H9 (cell line): ENCODE measurements around the gene HOXD13. TPM values are rescaled to one million over a fixed set of nuclear protein-coding genes. Genes with fewer than 3 reads are reported as not detected.

ENCODE experiments used
- DNase-seq: peaks from one replicate; pipeline ENCODE4 v3.0.0-alpha.2; 2017
- H2AFZ ChIP-seq: one replicate; pipeline ENCODE4 v1.6.1; 2013; ENCODE audit warnings: mild to moderate bottlenecking, low read length, control low read depth, moderate library complexity
- H2AK5ac ChIP-seq: 2 replicates; pipeline ENCODE4 v1.6.1; 2013; ENCODE audit warnings: low read length, control low read depth, mixed read lengths; ENCODE audit not compliant: insufficient read length
- H2BK120ac ChIP-seq: one replicate; pipeline ENCODE4 v1.6.1; 2013; ENCODE audit warnings: low read depth, mild to moderate bottlenecking, low read length, control low read depth, inconsistent platforms; ENCODE audit not compliant: poor library complexity, severe bottlenecking
- H2BK12ac ChIP-seq: 2 replicates; pipeline ENCODE4 v1.6.1; 2013; ENCODE audit warnings: low read length, control low read depth, mixed read lengths, low read depth; ENCODE audit not compliant: insufficient read length
- H2BK15ac ChIP-seq: 2 replicates; pipeline ENCODE4 v1.6.1; 2013; ENCODE audit warnings: low read depth, low read length, control low read depth
- H2BK20ac ChIP-seq: one replicate; pipeline ENCODE4 v1.6.1; 2013; ENCODE audit warnings: low read depth, mild to moderate bottlenecking, low read length, control low read depth, inconsistent platforms; ENCODE audit not compliant: poor library complexity, severe bottlenecking
- H2BK5ac ChIP-seq: 2 replicates; pipeline ENCODE4 v1.6.1; 2013; ENCODE audit warnings: low read length, control low read depth, mixed read lengths; ENCODE audit not compliant: insufficient read length
- H3K14ac ChIP-seq: 2 replicates; pipeline ENCODE4 v1.6.1; 2013; ENCODE audit warnings: low read length, control low read depth; ENCODE audit not compliant: insufficient read depth
- H3K18ac ChIP-seq: 2 replicates; pipeline ENCODE4 v1.6.1; 2013; ENCODE audit warnings: low read depth, mild to moderate bottlenecking, mixed read lengths, low read length, control low read depth; ENCODE audit not compliant: insufficient read length
- H3K23ac ChIP-seq: 2 replicates; pipeline ENCODE4 v1.6.1; 2013; ENCODE audit warnings: low read length, control low read depth, mixed read lengths, low read depth; ENCODE audit not compliant: insufficient read length
- H3K23me2 ChIP-seq: 2 replicates; pipeline ENCODE4 v1.6.1; 2013; ENCODE audit warnings: low read depth, mild to moderate bottlenecking, mixed read lengths, low read length, control low read depth; ENCODE audit not compliant: insufficient read length, poor library complexity, severe bottlenecking
- H3K27ac ChIP-seq: 2 replicates; pipeline ENCODE4 v1.5.1; 2013; ENCODE audit warnings: low read length, control low read depth, mixed read lengths, low read depth; ENCODE audit not compliant: insufficient read length
- H3K27me3 ChIP-seq: 2 replicates; pipeline ENCODE4 v1.6.1; 2013; ENCODE audit warnings: low read length, control low read depth, inconsistent platforms; ENCODE audit not compliant: insufficient read depth
- H3K4ac ChIP-seq: 2 replicates; pipeline ENCODE4 v1.6.1; 2013; ENCODE audit warnings: low read depth, mild to moderate bottlenecking, control low read depth, inconsistent platforms, low read length, moderate library complexity
- H3K4me1 ChIP-seq: 2 replicates; pipeline ENCODE4 v1.6.1; 2013; ENCODE audit warnings: low read length, control low read depth, inconsistent platforms; ENCODE audit not compliant: insufficient read depth
- H3K4me2 ChIP-seq: 2 replicates; pipeline ENCODE4 v1.6.1; 2013; ENCODE audit warnings: low read length, control low read depth, mixed read lengths; ENCODE audit not compliant: insufficient read length, insufficient read depth
- H3K56ac ChIP-seq: 2 replicates; pipeline ENCODE4 v1.6.1; 2013; ENCODE audit warnings: low read depth, mild to moderate bottlenecking, mixed read lengths, low read length, control low read depth; ENCODE audit not compliant: insufficient read length
- H3K79me1 ChIP-seq: 2 replicates; pipeline ENCODE4 v1.6.1; 2013; ENCODE audit warnings: low read depth, mild to moderate bottlenecking, moderate library complexity, low read length, control low read depth, inconsistent platforms; ENCODE audit not compliant: insufficient read depth, poor library complexity, severe bottlenecking
- H3K79me2 ChIP-seq: 2 replicates; pipeline ENCODE4 v1.6.1; 2013; ENCODE audit warnings: low read length, control low read depth, inconsistent platforms; ENCODE audit not compliant: insufficient read depth
- H3K9ac ChIP-seq: 2 replicates; pipeline ENCODE4 v1.6.1; 2013; ENCODE audit warnings: low read length, control low read depth, mixed read lengths; ENCODE audit not compliant: insufficient read length; ENCODE audit errors: extremely low read depth
- H3K9me3 ChIP-seq: one replicate; pipeline ENCODE4 v1.6.1; 2013; ENCODE audit warnings: low read depth, low read length, inconsistent platforms; ENCODE audit not compliant: control insufficient read depth
- H3T11ph ChIP-seq: one replicate; pipeline ENCODE4 v1.6.1; 2013; ENCODE audit warnings: mild to moderate bottlenecking, low read length, control low read depth, inconsistent platforms
- H4K20me1 ChIP-seq: one replicate; pipeline ENCODE4 v1.6.1; 2013; ENCODE audit not compliant: control insufficient read depth, insufficient read length, insufficient read depth
- H4K5ac ChIP-seq: 2 replicates; pipeline ENCODE4 v1.6.1; 2013; ENCODE audit warnings: low read depth, mild to moderate bottlenecking, mixed read lengths, low read length, control low read depth; ENCODE audit not compliant: insufficient read length
- H4K8ac ChIP-seq: replicated peaks from 2 replicates; pipeline ENCODE4 v1.6.1; 2013; ENCODE audit warnings: low read length, control low read depth, mixed read lengths, low read depth; ENCODE audit not compliant: insufficient read length
- H4K91ac ChIP-seq: 2 replicates; pipeline ENCODE4 v1.6.1; 2013; ENCODE audit warnings: low read depth, mild to moderate bottlenecking, moderate library complexity, mixed read lengths, low read length, control low read depth; ENCODE audit not compliant: insufficient read length
- H3K27ac Mint-ChIP-seq, 3 experiments: 2 replicates in 2 of 3; 3 replicates in 1 of 3; pipeline ENCODE4 v1.8.0; 2020 to 2021; ENCODE audit warnings: mixed read lengths in 3 of 3, mild to moderate bottlenecking in 1 of 3, moderate library complexity in 1 of 3
- H3K27me3 Mint-ChIP-seq: 2 replicates; pipeline ENCODE4 v1.8.0; 2021; ENCODE audit warnings: low read depth, mild to moderate bottlenecking, moderate library complexity, mixed read lengths
- H3K36me3 Mint-ChIP-seq, 3 experiments: 2 replicates in 2 of 3; 3 replicates in 1 of 3; pipeline ENCODE4 v1.8.0; 2020 to 2021; ENCODE audit warnings: low read depth in 3 of 3, mixed read lengths in 3 of 3; ENCODE audit not compliant: insufficient read depth in 1 of 3
- H3K4me1 Mint-ChIP-seq, 2 experiments: 2 replicates each; pipeline ENCODE4 v1.8.0; 2020; ENCODE audit warnings: mixed read lengths in 2 of 2
- H3K4me3 Mint-ChIP-seq, 2 experiments: 2 replicates in 1 of 2; 3 replicates in 1 of 2; pipeline ENCODE4 v1.8.0; 2020 to 2021; ENCODE audit warnings: mild to moderate bottlenecking in 2 of 2, mixed read lengths in 2 of 2, moderate library complexity in 1 of 2
- H3K9me3 Mint-ChIP-seq, 2 experiments: 2 replicates in 1 of 2; 3 replicates in 1 of 2; pipeline ENCODE4 v1.8.0; 2020; ENCODE audit warnings: mild to moderate bottlenecking in 2 of 2, mixed read lengths in 2 of 2, moderate library complexity in 1 of 2
- WGBS: extraction: QIAGEN DNeasy Blood & Tissue Kit; methylation state at CpG from one replicate; pipeline ENCODE4 v1.1.7; 2013; ENCODE audit warnings: missing lambda C conversion rate, low lambda C conversion rate, mixed read lengths; ENCODE audit not compliant: insufficient read length; ENCODE audit errors: extremely low coverage; 5-methylcytosine and 5-hydroxymethylcytosine counted together
- total RNA-seq: library from RNA; stranded (reverse); gene quantifications from 2 replicates; pipeline ENCODE4 v1.2.1, GENCODE V29; 2021
- TF ChIP-seq, protein P1 (sequence below): fragments of 200-600 bp; sonication (generic); conservative IDR thresholded peaks from 3 replicates; pipeline ENCODE4 v1.8.0; 2021; ENCODE audit warnings: antibody characterized with exemption, mild to moderate bottlenecking

HOXD13 gene
- total RNA-seq, 1 experiment from 2014 or later: not detected

DNA sequence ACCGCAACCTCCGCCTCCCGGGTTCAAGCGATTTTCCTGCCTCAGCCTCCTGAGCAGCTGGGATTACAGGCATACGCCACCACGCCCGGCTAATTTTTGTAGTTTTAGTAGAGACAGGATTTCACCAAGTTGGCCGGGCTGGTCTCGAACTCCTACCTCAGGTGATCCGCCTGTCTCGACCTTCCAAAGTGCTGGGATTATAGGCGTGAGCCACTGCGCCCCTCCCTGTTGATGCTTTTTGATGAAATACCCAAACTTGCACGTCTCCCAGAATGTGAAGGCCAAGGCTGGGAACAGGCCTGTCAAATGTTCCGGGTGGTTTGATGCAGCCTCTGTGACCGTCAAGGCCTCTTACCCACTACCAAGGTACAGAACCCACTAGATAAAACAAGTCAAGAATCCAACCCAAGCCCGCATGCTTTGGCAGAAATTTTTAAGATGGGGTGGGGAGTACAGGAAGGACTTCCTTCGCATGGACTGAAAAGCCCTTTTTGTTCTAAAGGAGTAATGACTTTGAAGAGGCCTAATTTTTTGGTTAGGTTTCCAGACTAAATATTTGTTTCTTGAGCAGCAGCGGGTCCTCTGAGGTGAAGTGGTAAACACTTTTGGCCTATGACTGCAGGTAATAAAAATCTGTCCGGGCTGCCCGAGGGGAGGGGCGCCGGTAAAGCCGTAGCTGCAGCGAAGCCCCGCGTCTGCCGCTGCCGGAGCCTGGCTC lies 5.0 kb upstream of the HOXD13 start:
- Mint-ChIP-seq H3K36me3 (peaks cover 0 to 3% (median 0%) of the 10 kb centered on the region in 3 experiments; a peak in 2 of 7 replicates), H3K4me1 (peaks cover 20 to 37% of the 10 kb centered on the region in 2 experiments), H3K27ac (no peak overlapping the region), H3K27me3 (peaks cover 100% of the 10 kb centered on the region), H3K9me3 (peaks cover 5 to 12% of the 10 kb centered on the region in 2 experiments), H3K4me3 (peak overlapping the region; percentile 58 to 85)
- Histone ChIP-seq H3K27ac (no peak overlapping the region), H2BK12ac (no peak overlapping the region), H3K79me2 (no peaks in the 10 kb centered on the region), H3K14ac (no peak overlapping the region), H2AK5ac (no peak overlapping the region), H2BK5ac (no peak overlapping the region), H2BK120ac (no peak overlapping the region), H3K23ac (no peak overlapping the region), H4K8ac (no peak overlapping the region), H3K18ac (no peak overlapping the region), H3K4ac (no peak overlapping the region), H2AFZ (no peak overlapping the region), H3K79me1 (no peaks in the 10 kb centered on the region), H3T11ph (no peak overlapping the region), H2BK20ac (no peak overlapping the region), H4K5ac (no peak overlapping the region), H3K56ac (no peak overlapping the region), H3K4me1 (peaks cover 3% of the 10 kb centered on the region; the same call in 1 of the 2 replicates), H4K91ac (no peak overlapping the region), H2BK15ac (no peak overlapping the region), H3K4me2 (peak overlapping the region; percentile 33), H3K9ac (no peak overlapping the region), H3K9me3 (no peaks in the 10 kb centered on the region), H3K23me2 (no peaks in the 10 kb centered on the region), H3K27me3 (peaks cover 98% of the 10 kb centered on the region), H4K20me1 (no peaks in the 10 kb centered on the region)
- WGBS: no CpG with 5 or more reads among the region's 29 CpGs
- TF ChIP-seq, protein P1, sequence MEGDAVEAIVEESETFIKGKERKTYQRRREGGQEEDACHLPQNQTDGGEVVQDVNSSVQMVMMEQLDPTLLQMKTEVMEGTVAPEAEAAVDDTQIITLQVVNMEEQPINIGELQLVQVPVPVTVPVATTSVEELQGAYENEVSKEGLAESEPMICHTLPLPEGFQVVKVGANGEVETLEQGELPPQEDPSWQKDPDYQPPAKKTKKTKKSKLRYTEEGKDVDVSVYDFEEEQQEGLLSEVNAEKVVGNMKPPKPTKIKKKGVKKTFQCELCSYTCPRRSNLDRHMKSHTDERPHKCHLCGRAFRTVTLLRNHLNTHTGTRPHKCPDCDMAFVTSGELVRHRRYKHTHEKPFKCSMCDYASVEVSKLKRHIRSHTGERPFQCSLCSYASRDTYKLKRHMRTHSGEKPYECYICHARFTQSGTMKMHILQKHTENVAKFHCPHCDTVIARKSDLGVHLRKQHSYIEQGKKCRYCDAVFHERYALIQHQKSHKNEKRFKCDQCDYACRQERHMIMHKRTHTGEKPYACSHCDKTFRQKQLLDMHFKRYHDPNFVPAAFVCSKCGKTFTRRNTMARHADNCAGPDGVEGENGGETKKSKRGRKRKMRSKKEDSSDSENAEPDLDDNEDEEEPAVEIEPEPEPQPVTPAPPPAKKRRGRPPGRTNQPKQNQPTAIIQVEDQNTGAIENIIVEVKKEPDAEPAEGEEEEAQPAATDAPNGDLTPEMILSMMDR: no peak
- no peak for DNase-seq
